ENCODE data around the gene DLG2. TPM values are rescaled to one million over a fixed set of nuclear protein-coding genes. Genes with fewer than 3 reads are reported as not detected.

Gene DLG2
- total and polyA plus RNA-seq, 2 donors (not counting 3 experiments of a cell fraction or from before 2014, with no cell fraction given): 0.15 to 1.1 TPM

DNA sequence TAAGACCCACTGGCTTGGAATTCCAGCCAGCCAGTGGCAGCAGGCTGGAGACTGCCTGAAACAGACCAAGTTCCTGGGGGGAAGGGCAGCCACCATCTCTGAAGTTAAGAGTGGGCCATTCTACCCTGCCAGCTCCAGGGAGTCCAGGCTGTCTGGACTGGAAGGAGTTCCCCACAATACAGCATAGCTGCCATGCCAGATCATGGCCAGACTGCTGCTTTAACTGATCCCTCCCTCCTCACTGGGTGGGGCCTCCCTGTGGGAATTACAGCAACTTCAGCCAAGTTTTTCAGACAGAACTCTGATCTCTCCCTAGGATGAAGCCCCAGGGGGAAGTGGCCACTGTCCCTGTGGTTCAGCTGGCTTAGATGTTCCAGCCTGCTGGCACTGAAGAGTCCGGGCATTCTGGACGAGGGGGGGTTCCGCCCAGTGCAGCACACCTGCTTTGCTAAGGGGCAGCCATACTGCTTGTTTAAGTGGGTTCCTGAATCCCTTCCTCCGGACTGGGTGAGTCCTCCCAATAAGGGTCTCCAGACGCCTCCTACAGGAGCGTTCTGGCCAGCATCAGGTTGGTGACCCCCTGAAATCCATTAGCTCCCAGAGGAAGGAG, 455.4 kb downstream of the DLG2 start:
- Histone ChIP-seq H3K27ac (ENCODE audit: insufficient read depth, low read depth, low read length) (no peak overlapping the region), H3K36me3 (ENCODE audit: control insufficient read depth in 2 of 2, extremely low read depth in 1 of 2, insufficient read depth in 2 of 2, low read length in 2 of 2) (no peaks in the 10 kb centered on the region), H4K20me1 (replicated peaks; ENCODE audit: control insufficient read depth, extremely low read depth, insufficient read depth, low read length) (no peaks in the 10 kb centered on the region), H3K9me3 (replicated peaks; ENCODE audit: control insufficient read depth, insufficient read depth, low read length) (no peaks in the 10 kb centered on the region), H3K9me1 (replicated peaks; ENCODE audit: control insufficient read depth, extremely low read depth, insufficient read depth, low read length) (no peaks in the 10 kb centered on the region), H3K9ac (replicated peaks; ENCODE audit: extremely low read depth, insufficient read depth, low read length) (no peak overlapping the region), H3K4me3 (replicated peaks in 1 of 3; ENCODE audit: insufficient read depth in 1 of 3, low read depth in 1 of 3, low read length in 3 of 3) (no peak overlapping the region), H3K4me1 (ENCODE audit: control insufficient read depth, extremely low read depth, insufficient read depth, low read length) (no peaks in the 10 kb centered on the region), H3K79me2 (ENCODE audit: control insufficient read depth, insufficient read depth, low read length) (no peaks in the 10 kb centered on the region), H3K27me3 (ENCODE audit: control insufficient read depth in 2 of 2, insufficient read depth in 2 of 2, low read length in 2 of 2) (no peaks in the 10 kb centered on the region), H3K4me2 (ENCODE audit: insufficient read depth, low read length) (no peak overlapping the region), H2AFZ (ENCODE audit: low read depth, low read length) (no peak overlapping the region)
- intact Hi-C loops (cut with micrococcal nuclease): no loop called here
- no TSS peak for BruUV-seq (replicated peaks)
- ChIA-PET POLR2A (no interaction called here), CTCF (no interaction called here)
- FAIRE-seq (no peak), DNase-seq (ENCODE audit: low read depth, low spot score) (no peak)
- dilution Hi-C loops (cut with MboI; ENCODE audit: extremely low pct_ligation_motif_present, low sequenced_read_pairs): no loop called here
- TF ChIP-seq MYC (IDR thresholded peaks at IDR 0.05; ENCODE audit: low read depth, low read length): no peak
- no peak for TF ChIP-seq GATA2 (IDR thresholded peaks at IDR 0.05; ENCODE audit: insufficient read depth, insufficient read length, low read depth, low read length)
- TF ChIP-seq, protein P1, sequence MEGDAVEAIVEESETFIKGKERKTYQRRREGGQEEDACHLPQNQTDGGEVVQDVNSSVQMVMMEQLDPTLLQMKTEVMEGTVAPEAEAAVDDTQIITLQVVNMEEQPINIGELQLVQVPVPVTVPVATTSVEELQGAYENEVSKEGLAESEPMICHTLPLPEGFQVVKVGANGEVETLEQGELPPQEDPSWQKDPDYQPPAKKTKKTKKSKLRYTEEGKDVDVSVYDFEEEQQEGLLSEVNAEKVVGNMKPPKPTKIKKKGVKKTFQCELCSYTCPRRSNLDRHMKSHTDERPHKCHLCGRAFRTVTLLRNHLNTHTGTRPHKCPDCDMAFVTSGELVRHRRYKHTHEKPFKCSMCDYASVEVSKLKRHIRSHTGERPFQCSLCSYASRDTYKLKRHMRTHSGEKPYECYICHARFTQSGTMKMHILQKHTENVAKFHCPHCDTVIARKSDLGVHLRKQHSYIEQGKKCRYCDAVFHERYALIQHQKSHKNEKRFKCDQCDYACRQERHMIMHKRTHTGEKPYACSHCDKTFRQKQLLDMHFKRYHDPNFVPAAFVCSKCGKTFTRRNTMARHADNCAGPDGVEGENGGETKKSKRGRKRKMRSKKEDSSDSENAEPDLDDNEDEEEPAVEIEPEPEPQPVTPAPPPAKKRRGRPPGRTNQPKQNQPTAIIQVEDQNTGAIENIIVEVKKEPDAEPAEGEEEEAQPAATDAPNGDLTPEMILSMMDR (IDR thresholded peaks at IDR 0.05; ENCODE audit: extremely low read depth in 1 of 2, insufficient read depth in 1 of 2, low read depth in 1 of 2, low read length in 2 of 2): no peak
- no peak for TF ChIP-seq POLR2AphosphoS5 (IDR thresholded peaks at IDR 0.05; ENCODE audit: insufficient read depth, low read depth, low read length)
- TF ChIP-seq JUN (IDR thresholded peaks at IDR 0.05; ENCODE audit: borderline replicate concordance, insufficient read depth, insufficient read length, low read depth): no peak
- TF ChIP-seq, protein P2, sequence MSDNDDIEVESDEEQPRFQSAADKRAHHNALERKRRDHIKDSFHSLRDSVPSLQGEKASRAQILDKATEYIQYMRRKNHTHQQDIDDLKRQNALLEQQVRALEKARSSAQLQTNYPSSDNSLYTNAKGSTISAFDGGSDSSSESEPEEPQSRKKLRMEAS (IDR thresholded peaks at IDR 0.05; ENCODE audit: insufficient read depth, insufficient read length): no peak
- TF ChIP-seq POLR2A (IDR thresholded peaks at IDR 0.05; ENCODE audit: low read depth, low read length): no peak
- no peak for TF ChIP-seq EZH2 (IDR thresholded peaks at IDR 0.05; ENCODE audit: borderline replicate concordance, low read depth, low read length, severe bottlenecking)
- TF ChIP-seq FOS (IDR thresholded peaks at IDR 0.05; ENCODE audit: borderline replicate concordance, insufficient read depth, low read length): no peak
